ENCODE measurements around the gene GSG1L.

DNA sequence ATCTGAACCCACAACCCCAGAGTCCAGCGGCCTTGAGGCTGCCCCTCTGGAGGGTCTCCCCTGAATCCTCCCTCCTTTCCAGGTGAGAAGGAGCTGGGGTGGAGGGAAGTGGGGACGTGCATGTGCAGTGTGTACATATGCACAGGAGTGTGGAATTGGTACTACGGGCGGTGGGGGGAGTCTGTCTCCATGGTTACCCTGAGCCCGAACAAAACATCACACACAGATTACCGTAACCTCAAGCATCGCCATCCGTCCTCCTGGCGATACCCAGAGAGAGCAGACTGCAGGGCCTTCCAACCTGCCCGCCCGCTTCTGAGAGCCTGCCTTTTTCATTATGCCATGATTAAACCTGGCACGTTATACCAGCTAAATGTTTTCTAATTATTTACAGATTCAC lies 25.1 kb downstream of the GSG1L start:
- TF ChIP-seq POLR2A (IDR thresholded peaks at IDR 0.05; ENCODE audit: insufficient read depth in 1 of 2, low read depth in 2 of 2, low read length in 2 of 2) (no peak), NFIC (IDR thresholded peaks at IDR 0.05; ENCODE audit: low read length) (no peak), MXI1 (IDR thresholded peaks at IDR 0.05; ENCODE audit: borderline replicate concordance, low read depth, low read length) (no peak), ZNF607 (CRISPR knock-in tag; IDR thresholded peaks at IDR 0.05; ENCODE audit: borderline replicate concordance) (no peak), SP140L (CRISPR knock-in tag; IDR thresholded peaks at IDR 0.05; ENCODE audit: borderline replicate concordance) (no peak), FOXM1 (CRISPR knock-in tag; IDR thresholded peaks at IDR 0.05) (no peak), SMC3 (IDR thresholded peaks at IDR 0.05; ENCODE audit: low read length) (no peak), ETV6 (CRISPR knock-in tag; conservative IDR thresholded peaks at IDR 0.05) (no peak), JUN (CRISPR knock-in tag; IDR thresholded peaks at IDR 0.05) (no peak), MEIS1 (CRISPR knock-in tag; IDR thresholded peaks at IDR 0.05; ENCODE audit: borderline replicate concordance) (no peak), TRIM24 (CRISPR knock-in tag; IDR thresholded peaks at IDR 0.05) (no peak), ZNF501 (CRISPR knock-in tag; IDR thresholded peaks at IDR 0.05) (no peak)
- TF ChIP-seq, protein P1, sequence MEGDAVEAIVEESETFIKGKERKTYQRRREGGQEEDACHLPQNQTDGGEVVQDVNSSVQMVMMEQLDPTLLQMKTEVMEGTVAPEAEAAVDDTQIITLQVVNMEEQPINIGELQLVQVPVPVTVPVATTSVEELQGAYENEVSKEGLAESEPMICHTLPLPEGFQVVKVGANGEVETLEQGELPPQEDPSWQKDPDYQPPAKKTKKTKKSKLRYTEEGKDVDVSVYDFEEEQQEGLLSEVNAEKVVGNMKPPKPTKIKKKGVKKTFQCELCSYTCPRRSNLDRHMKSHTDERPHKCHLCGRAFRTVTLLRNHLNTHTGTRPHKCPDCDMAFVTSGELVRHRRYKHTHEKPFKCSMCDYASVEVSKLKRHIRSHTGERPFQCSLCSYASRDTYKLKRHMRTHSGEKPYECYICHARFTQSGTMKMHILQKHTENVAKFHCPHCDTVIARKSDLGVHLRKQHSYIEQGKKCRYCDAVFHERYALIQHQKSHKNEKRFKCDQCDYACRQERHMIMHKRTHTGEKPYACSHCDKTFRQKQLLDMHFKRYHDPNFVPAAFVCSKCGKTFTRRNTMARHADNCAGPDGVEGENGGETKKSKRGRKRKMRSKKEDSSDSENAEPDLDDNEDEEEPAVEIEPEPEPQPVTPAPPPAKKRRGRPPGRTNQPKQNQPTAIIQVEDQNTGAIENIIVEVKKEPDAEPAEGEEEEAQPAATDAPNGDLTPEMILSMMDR (CRISPR knock-in tag; IDR thresholded peaks at IDR 0.05) = no peak

Measured in HepG2 (cell line).